Measurements from ENCODE around the gene STK11.

The STK11 gene

GRCh38 chr19:1252221-1252820, 46.7 kb downstream of the STK11 start:
- DNase-seq, result no peak

- DNase-seq, result peak; percentile 74
Observed at GRCh38 chr19:1252821-1253513, 47.4 kb downstream of the STK11 start.

- peak; percentile 54 for DNase-seq
Observed at GRCh38 chr19:1253514-1254080, 48.0 kb downstream of the STK11 start.

GRCh38 chr19:1254081-1254527, 48.5 kb downstream of the STK11 start:
- DNase-seq, result no peak

GRCh38 chr19:1254530-1255185, 49.1 kb downstream of the STK11 start:
- DNase-seq, result no peak

- DNase-seq, result no peak
Observed at GRCh38 chr19:1255186-1256161, 49.9 kb downstream of the STK11 start.

- no peak for DNase-seq
Observed at GRCh38 chr19:1256646-1257474, 51.3 kb downstream of the STK11 start.

GRCh38 chr19:1257475-1258162, 52.0 kb downstream of the STK11 start:
- no peak for DNase-seq

GRCh38 chr19:1258163-1258492, 52.5 kb downstream of the STK11 start:
- no peak for DNase-seq

- peak; percentile 49 for DNase-seq
Observed at GRCh38 chr19:1258707-1259205, 53.2 kb downstream of the STK11 start.

GRCh38 chr19:1259206-1259875, 53.8 kb downstream of the STK11 start:
- peak; percentile 78 for DNase-seq

GRCh38 chr19:1259876-1260748, 54.5 kb downstream of the STK11 start:
- peak; percentile 64 for DNase-seq

GRCh38 chr19:1260749-1261537, 55.4 kb downstream of the STK11 start:
- peak; percentile 97 for DNase-seq

GRCh38 chr19:1261538-1261797, 55.9 kb downstream of the STK11 start:
- no peak for DNase-seq

- peak; percentile 78 for DNase-seq
Observed at GRCh38 chr19:1261798-1262622, 56.4 kb downstream of the STK11 start.

GRCh38 chr19:1262623-1263123, 57.1 kb downstream of the STK11 start:
- no peak for DNase-seq

GRCh38 chr19:1263188-1263587, 57.6 kb downstream of the STK11 start:
- DNase-seq, result no peak

Data from DMS53 (cell line).